ENCODE measurements around the gene SAMSN1. TPM values are rescaled to one million over a fixed set of nuclear protein-coding genes. Genes with fewer than 3 reads are reported as not detected.

SAMSN1 gene
- total RNA-seq, 2 donors from 2014 or later, result 1.8 to 4.6 TPM

- intact Hi-C loops (cut with DNase I), result no loop called here
- Histone ChIP-seq H3K4me1 (no peaks in the 10 kb centered on the region), H3K27ac (no peak overlapping the region), H3K36me3 (replicated peaks in 1 of 2; ENCODE audit: insufficient read depth in 1 of 2, low read depth in 2 of 2) (no peaks in the 10 kb centered on the region), H3K9me3 (no peaks in the 10 kb centered on the region), H3K27me3 (no peaks in the 10 kb centered on the region), H3K4me3 (no peak overlapping the region)
- TF ChIP-seq POLR2A (IDR thresholded peaks at IDR 0.05), result no peak
- TF ChIP-seq CTCF (IDR thresholded peaks at IDR 0.05), result no peak
- ATAC-seq (no peak), DNase-seq (no peak)
- WGBS, 2 donors, result 67 to 71% methylated on average over 3 of the region's 3 CpGs
These were observed 59.2 kb downstream of the SAMSN1 start for GRCh38 chr21:14486869-14487268.

- DNase-seq, result no peak
These were observed 61.7 kb downstream of the SAMSN1 start for GRCh38 chr21:14484188-14485009.

GRCh38 chr21:14483296-14483695 is 62.8 kb downstream of the SAMSN1 start:
- no peak overlapping the region for H3K27ac ChIP-seq
- 81 to 87% methylated on average over 8 of the region's 8 CpGs for WGBS, 2 donors
- H3K9me3 ChIP-seq, result no peaks in the 10 kb centered on the region
- no peak overlapping the region for H3K4me3 ChIP-seq
- TF ChIP-seq POLR2A (IDR thresholded peaks at IDR 0.05) (no peak), CTCF (IDR thresholded peaks at IDR 0.05) (no peak)
- no peaks in the 10 kb centered on the region for H3K27me3 ChIP-seq
- no peaks in the 10 kb centered on the region for H3K4me1 ChIP-seq
- DNase-seq (no peak), ATAC-seq (no peak)
- no peaks in the 10 kb centered on the region for H3K36me3 ChIP-seq (replicated peaks in 1 of 2; ENCODE audit: insufficient read depth in 1 of 2, low read depth in 2 of 2)
- intact Hi-C loops (cut with DNase I), result no loop called here

More at GRCh38 chr21:14484188-14485009, 61.7 kb downstream of the SAMSN1 start:
- no peak for TF ChIP-seq CTCF (IDR thresholded peaks at IDR 0.05)
- no peak for TF ChIP-seq POLR2A (IDR thresholded peaks at IDR 0.05)
- Histone ChIP-seq H3K36me3 (replicated peaks in 1 of 2; ENCODE audit: insufficient read depth in 1 of 2, low read depth in 2 of 2) (no peaks in the 10 kb centered on the region), H3K4me3 (no peak overlapping the region), H3K27me3 (no peaks in the 10 kb centered on the region), H3K4me1 (no peaks in the 10 kb centered on the region), H3K9me3 (no peaks in the 10 kb centered on the region), H3K27ac (no peak overlapping the region)
- ATAC-seq, result no peak
- intact Hi-C loops (cut with DNase I), result no loop called here
- WGBS, 2 donors, result 68 to 75% methylated on average over 2 of the region's 2 CpGs

GRCh38 chr21:14482165-14482564 is 64.0 kb downstream of the SAMSN1 start:
- ATAC-seq (no peak), DNase-seq (peak in 1 of 4 donors; percentile 31)
- Histone ChIP-seq H3K4me3 (no peak overlapping the region), H3K4me1 (no peaks in the 10 kb centered on the region), H3K9me3 (no peaks in the 10 kb centered on the region), H3K27ac (peak overlapping the region in 1 of 4 donors; percentile 1), H3K36me3 (replicated peaks in 1 of 2; ENCODE audit: insufficient read depth in 1 of 2, low read depth in 2 of 2) (no peaks in the 10 kb centered on the region), H3K27me3 (no peaks in the 10 kb centered on the region)
- 46 to 70% methylated on average over 7 of the region's 7 CpGs for WGBS, 2 donors
- TF ChIP-seq POLR2A (IDR thresholded peaks at IDR 0.05), result no peak
- intact Hi-C loops (cut with DNase I), result no loop called here

GRCh38 chr21:14480411-14481031 is 65.6 kb downstream of the SAMSN1 start:
- Histone ChIP-seq H3K4me3 (no peak overlapping the region), H3K36me3 (replicated peaks in 1 of 2; ENCODE audit: insufficient read depth in 1 of 2, low read depth in 2 of 2) (no peaks in the 10 kb centered on the region), H3K27me3 (no peaks in the 10 kb centered on the region), H3K4me1 (no peaks in the 10 kb centered on the region), H3K27ac (no peak overlapping the region), H3K9me3 (no peaks in the 10 kb centered on the region)
- intact Hi-C loops (cut with DNase I), result no loop called here
- no peak for TF ChIP-seq CTCF (IDR thresholded peaks at IDR 0.05)
- no peak for TF ChIP-seq POLR2A (IDR thresholded peaks at IDR 0.05)
- ATAC-seq (no peak), DNase-seq (peak in 1 of 4 donors; percentile 25)
- WGBS, 2 donors, result 41 to 51% methylated on average over 3 of the region's 3 CpGs

Data from body of pancreas (tissue), 4 donors.